Measurements from ENCODE around the gene ADAMTS2.

Gene ADAMTS2

DNA sequence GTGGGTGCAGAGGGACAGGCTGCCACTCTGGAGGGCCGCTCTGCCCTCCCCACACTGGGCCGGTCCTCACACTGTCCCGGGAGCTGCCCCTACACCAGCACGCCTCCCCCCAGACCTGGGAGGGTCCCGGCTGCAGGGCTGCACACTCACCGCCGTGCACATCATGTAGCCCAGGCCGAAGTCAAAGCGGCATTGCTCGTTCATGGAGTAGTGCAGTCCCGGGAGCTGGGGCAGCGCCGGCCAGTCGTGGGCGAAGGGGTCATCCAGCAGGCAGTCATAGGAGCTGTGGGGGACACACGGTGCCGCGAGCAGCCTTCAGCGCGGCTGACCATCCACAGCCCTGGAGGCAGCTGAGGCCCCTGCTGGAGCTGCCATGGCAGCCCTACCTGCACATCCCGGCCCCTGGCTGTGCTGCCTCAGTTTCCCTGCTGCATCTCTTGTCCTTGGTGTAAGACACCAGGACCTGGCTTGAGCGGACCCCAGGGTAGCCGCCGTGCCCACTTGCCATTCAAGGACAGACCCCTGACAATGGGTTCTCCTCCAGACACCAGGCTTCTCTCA is 191.8 kb downstream of the ADAMTS2 start:
- no peak for DNase-seq

DNA sequence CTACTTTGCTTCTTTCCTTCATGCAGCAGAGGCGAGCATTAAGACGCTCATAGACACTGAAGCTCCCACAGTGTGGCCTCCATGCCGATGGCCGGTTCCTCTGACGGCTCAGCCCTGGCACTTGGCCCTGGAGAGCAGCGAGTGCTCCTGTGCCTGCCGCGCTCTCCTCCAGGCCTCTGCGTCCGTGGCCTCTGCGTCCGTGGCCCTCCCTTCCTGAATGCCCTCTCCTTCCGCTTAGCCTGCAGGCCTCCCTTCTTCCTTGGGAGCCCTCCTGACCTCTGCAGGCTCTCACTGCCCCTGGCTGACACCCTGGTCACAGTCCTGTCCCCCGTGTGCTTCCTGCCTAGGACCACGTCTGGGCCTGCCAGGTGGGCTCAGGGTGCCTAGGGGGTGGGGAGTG is 192.3 kb downstream of the ADAMTS2 start:
- DNase-seq: no peak

DNA sequence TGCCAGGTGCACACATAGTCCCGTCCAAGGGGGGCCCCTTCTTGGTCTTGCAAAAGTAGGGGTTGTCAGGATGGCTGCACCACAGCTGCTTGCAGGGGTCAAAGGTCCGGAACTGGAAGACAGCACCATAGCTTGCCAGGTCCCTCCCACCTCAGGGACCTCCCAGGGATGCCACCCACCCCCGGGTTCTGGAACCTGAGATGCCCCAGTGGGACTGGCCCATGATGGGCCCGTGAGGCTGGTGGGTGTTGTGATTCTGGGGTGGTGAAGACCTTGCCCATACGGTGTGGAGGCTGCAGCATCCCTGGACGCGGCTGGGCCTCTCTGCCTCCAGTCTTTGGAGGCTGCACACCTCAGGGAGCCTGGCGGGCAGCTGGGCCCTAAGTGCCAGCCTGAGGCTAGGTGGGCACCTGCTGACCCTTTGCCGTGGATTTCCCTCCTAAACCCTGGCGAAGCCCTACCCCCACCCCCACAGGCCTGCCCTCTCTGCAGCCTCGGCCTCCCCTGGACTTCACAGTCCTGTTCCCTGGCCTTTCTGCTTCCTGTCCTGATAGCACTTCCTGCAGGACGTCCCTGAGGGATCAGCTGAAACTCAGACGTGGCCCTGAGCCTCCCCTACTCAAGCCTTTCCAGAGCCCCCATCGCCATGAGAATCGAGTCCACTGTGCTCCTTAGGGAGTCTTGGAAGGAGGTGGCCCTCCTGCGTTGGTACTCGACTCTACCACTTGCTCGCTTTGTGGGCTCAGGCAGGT is 192.9 kb downstream of the ADAMTS2 start:
- no peak for DNase-seq

DNA sequence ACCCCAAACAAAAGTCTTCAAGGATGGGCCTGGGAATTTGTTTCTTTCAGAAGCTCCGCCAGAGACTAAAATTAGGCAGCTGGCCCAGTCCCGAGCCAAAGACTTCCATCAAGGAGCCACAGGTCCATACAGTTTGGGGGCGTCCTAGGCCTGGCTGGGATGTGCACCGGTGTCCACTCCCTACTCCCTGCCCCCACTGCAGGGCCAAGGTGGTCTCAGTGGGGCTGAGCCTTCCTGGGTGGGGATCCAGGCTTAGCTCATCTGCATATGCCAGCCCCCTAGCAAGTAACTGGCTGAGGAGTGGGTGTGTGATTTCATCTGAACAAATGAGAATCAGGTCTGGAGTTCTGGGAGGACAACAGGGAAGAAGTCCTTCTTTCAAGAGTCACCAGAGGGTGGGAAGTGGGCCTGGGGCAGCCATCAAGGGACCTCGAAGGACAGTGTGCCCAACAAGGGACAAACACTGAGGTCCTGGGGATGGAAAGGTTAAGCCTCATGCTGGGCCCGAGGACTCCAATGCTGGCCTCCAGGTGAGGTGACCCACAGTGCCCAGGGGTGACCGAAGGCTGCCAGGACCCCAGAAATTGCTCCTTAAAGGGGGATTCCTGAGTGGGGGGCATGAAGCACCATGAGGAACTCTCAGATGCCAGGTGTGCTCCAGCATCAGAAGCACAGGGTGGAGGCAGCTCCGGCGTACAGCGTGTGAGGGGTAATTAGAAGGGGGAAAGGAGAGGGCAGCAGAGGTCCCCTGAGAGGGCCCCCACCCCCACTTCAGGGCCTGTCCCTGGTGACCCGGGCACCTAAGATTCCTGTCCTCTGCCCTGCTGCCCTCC is 193.8 kb downstream of the ADAMTS2 start:
- DNase-seq: no peak

DNA sequence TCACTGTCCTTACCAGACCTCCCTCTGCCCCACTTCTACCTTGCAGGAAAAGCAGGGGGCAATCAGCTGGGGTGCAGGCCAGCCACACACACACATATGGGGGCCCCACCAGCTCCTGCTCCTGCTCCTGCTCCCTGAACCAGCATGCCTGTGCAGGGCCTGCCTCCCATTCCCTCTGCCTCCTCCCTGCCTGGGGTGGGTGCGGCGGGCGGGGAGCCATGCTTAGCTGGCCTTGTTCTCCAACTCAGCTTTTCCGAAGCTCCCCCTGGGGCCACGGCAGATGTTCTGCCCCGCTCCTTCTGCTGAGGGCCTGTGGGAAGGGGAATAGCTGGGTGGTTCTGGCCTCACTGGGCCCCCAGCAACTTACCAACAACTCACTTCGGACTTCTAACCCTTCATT is 195.2 kb downstream of the ADAMTS2 start:
- DNase-seq: no peak

DNA sequence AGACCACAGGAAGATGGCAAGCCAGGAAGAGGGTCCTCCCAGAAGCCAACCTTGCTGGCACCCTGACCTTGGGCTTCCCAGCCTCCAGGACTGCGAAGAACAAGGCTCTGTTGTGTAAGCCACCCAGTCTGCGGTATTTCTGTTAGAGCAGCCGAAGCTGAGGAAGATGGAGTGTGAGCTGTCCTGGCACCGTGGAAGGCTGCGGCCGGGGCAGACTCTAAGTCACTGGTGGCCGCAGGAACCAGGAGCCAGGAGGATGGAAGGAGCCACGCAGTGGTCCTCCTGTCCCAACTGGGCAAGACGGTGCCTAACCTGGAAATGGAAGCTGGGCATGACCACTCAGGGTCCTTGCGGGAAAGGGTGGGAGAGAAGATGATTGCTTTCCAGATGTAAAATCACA is 196.0 kb downstream of the ADAMTS2 start:
- no peak for DNase-seq

DNA sequence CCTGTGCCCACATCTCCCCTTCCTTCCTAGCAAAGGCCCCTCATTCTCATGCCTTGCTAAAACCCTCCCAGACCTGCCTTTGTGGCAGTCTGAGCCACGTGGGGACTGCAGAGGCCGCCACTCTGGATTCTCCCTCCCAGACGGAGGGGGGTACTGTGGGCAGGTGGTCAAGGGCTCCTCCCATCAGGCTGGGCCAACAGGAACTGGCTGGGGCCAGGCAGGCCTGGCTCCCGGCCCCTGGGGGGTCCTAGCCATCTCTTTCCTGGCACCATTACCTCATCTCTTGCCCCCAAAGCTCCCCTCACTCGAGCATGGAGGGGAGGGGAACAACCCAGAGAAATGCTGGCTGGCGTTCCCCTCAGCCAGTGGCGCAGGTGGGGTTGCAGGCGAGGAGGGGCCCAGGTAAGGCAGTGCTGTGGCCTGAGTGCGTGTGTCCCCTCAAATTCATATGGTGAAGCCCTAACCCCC is 196.5 kb downstream of the ADAMTS2 start:
- no peak for DNase-seq

DNA sequence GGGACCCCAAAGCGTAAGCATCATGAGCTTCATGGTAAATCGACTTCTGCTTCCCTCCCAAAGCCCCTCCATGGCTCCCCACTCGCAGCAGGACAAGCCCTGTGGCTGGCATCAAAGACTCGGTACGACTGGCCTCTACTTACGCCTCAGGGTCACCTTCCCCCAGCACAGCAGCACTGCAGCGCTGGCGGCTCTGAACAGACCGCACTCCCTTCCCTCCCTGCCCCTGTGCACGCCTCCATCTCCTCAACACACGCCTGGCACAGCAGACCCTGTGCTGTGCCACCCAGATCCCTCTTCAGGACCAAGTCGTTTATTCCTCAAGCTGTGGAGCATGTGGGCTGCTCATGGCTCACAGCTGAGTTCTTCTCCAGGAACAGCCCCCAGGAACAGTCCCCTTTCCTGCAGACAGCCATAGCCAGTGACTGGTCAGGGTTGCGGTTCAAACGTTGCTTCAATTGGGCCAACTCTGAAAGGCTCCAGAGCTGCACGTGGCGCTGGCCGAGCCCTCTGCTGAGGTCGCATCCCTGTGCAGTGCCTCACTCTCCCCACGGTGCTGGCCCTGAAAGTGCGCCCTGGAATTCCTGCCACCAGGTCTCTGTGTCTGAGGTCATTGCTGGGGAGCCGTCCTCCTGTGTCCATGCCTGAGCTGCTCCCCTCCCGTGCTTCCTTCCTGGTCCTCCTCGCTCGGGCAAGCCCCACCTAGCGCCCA is 197.1 kb downstream of the ADAMTS2 start:
- DNase-seq: no peak

DNA sequence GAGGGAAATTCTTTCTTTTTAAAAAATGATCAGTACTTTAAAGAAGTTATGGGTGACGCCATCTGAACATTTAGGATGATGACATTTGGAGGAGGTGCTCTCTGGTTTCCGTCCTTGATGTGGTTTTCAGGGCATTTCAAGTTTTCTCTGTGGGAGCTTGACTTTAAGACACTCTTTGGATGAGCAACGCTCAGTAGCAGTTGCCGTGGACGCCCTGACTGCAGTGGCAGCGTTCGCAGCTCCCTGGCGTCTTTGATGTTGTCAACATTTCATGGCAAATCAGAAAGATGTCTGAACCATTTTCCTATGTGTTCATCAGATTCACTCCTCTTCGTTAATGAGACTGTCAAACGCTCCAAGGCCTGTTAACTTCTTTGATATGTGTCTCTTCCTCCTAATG is 199.0 kb downstream of the ADAMTS2 start:
- no peak for DNase-seq

DNA sequence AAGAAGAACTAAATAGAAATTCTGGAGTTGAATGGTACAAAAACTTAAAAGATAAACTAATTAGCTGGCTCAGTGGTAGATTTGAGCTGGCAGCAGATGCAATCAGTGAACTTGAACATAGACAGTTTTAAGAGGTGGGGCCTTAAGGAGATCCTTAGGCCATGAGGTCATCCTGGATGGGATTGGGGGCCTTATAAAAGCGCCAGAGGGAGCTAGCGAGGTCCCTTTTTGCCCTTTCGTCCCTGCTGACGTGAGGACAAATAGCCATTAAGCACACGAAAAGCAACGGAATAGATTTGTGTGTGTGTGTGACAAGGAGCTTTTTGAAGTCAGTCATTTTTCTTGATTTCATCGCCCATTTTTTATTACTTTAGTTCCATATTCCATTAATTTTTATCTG is 201.8 kb downstream of the ADAMTS2 start:
- no peak for DNase-seq

DNA sequence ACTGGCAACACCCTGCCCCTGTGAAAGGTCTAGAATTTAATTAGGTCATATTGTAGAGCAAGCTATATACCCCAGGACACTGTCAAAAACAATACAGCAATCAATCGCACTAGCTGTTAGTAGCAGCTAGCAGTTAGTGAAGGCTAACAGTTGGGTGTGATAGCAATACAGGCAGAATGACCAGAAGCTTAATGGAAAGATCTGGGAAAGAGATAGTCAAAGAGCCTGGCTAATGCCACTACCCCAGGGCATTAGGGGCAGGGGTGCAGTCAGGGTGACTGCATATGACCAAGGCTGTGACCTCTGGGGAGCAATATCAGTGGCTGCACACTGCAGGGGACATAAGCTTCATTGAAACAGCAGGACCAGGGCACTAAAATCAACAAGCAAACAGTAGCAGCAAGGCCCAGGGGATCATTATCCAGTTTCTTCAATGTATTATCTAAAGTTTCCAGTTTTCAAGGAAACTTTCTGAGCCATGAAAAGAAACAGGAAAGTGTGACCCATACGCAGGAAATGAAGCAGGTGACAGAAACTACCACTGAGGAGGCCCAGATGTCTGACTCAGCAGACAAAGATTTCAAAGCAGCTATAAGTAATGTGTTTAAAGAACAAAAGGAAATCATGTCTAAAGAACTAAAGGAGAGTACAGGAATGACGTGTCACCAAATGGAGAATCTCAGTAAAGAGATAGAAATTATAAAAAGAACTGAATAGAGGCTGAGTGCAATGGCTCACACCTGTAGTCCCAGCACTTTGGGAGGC is 202.6 kb downstream of the ADAMTS2 start:
- DNase-seq: no peak

DNA sequence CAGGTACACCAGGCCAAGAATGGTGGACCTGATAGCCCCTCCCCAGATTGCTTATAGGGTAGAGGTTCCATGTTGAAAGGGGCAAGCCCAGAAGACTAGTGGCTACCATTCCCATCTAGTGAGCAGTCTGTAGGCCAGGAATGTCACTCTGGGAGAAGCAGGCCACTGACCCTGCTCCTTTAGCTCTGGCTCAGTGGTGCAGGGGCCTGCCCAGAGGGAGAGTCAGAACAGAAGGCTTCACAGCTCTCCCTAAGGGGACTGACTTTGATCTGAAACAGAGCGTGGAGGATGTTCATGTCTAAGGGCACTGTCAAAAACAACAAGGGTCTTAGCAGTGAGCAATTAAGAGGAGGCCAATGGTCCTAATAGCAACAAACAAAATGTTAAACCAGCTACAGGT is 203.4 kb downstream of the ADAMTS2 start:
- DNase-seq: no peak

DNA sequence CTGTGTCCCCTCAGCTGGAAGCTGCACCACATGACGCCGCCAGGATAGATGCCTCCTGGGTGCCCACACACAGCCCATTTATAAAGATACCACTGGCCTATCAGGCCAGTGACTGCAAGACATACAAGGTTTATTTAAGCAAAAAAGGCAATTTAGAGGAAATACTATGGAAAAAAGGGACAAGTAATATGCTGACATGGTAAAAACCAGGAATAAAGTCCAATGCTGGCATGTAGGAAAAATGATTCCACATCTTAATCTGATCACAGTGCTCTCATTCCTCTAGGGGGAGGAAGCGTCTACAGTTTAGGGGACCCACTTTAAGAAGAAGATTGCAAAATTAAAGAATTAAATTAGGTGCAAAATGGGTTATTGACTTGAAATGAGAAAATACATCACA is 205.0 kb downstream of the ADAMTS2 start:
- no peak for DNase-seq

DNA sequence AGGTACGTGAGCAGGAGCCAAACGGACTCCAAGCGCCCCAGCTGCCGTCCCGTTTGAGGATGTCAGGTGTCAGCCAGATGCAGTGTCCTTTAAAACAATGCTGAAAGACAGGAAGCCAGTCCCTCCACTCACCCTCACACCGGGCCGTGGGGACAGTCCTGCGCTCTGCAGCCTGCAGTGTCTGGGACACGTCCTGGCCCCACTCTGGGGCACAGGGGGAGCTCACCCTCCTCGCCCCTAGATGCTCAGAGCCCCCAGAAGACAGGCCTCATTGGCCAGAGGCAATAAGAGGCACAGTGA is 205.4 kb downstream of the ADAMTS2 start:
- DNase-seq: no peak

DNA sequence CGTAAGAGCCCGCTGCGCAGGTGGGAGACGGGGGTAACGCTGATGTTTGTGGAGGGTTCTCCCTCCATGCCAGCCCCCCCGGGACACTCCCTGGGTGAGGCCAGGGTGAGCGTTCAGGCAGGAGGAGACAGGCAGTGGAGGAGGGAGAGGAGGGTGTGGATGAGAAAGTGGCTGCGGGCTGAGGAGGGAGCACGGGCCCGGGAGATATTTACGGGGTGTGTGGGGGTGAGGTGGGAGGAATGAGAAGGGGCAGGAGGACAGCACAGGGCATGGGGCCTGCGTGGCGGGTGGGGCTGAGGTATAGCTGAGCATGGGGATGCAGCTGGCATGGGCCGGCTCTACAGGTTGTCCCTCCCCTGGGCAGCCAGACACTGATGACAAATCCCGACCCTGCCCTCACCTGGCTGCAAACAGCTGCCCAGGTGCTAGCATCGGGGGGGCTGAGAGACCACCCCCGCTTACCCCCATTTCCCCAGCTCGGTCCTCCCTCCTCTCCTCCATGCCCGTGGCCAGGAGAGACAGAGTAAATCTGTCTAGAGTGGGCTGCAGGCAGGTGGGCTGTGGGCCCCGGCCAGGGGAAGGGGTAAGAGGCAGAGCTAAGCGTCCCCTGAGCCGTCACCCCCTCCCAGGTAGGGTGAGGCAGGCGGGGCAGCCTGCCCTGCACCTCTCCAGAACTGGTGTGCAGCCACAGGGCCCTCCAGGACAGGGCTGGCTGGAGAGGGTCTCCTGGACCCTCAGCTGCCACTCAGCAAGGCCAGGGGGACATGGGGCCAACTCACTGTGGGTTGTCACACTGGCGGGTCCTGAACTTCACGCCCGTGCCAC is 205.9 kb downstream of the ADAMTS2 start:
- DNase-seq: no peak

DNA sequence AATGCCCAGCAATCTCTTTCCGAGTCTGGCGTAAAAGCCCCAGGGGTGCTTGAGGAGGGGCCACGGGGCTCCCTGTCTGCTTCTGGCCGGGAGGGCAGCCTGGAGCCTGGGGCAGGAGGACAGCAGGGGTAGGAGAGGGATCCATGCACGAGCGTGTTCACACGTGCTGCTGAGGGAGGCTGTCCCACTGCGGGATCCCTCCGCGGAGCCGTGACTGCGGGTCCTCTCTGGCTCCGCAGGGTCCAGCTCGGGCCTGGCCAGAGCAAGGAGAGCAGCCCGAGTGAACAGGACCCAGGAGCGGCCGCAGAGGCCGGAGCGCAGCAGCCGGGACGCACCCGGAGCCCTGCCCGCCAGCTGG is 206.7 kb downstream of the ADAMTS2 start:
- no peak for DNase-seq

DNA sequence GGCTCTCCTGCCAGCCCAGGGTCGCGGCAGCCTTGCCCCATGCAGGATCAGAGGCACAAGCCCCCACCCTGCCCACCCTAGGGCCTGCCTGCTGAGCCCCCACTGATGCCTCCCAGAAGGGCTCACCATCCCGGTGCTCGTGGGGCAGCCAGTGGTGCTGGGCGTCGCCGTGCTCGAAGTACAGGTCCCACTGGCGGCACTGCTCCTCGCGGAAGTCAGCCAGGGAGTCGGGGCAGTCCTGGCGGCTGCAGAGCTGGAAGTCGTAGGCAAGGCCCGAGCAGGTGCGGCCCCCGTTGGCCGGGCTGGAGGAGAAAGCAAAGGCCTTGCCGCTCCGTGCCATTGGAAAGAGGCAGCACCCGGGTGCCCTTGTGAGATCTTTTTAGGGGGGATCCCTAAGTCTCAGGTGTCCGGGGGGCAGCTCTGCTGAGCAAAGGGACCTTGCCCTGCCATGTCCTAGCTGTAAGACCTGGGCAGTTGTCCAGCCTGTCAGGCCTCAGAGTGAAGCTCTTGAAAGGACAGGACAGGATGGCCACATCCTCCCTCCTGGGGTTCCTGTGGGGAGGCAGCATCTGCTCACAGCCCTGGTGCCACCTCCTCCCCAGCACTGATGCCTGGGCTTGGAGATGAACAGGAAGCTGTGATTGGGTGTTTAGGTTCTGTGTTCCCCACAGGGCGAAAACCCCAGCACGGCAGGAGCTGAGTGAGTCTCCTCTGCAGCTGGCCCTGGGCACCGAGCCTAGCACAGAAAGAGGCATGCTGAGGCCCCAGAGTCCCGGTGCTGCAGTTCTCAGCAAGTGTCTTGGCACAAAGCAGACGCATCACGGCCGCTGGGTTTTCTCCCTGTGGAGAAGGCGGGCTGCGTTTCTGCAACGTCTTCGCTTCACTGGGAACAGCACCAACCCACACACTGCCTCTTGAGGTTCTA is 207.4 kb downstream of the ADAMTS2 start:
- DNase-seq: no peak

DNA sequence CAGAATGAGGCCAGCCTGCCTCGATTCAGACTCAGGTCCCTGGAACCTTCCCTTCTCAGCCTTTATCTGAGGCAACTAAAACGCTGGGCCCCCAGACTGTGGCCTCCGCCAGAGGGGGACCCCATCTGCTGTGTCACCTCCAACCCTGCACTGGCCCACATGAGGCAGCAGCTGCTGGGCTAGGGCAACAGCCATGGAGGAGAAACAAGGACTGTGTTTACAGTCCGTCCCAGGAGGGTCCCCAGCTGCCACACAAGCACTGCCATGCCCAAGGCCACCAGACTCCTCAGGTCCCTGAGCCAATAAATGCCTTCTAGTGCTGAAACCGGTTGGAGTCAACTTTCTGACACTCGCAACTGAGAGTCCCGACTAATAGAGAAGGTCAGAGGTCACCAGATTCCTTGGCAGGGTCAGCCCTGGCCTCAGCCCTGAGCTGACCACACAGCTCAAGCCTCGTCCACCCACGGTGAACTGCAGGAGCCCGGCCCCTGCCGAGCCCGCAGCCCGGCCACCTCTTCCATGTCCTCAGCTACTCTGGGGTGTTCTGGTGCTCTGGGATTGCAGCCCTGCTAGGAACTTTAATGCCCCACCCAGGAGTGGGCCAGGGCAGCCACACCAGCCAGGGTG is 208.1 kb downstream of the ADAMTS2 start:
- DNase-seq: no peak

DNA sequence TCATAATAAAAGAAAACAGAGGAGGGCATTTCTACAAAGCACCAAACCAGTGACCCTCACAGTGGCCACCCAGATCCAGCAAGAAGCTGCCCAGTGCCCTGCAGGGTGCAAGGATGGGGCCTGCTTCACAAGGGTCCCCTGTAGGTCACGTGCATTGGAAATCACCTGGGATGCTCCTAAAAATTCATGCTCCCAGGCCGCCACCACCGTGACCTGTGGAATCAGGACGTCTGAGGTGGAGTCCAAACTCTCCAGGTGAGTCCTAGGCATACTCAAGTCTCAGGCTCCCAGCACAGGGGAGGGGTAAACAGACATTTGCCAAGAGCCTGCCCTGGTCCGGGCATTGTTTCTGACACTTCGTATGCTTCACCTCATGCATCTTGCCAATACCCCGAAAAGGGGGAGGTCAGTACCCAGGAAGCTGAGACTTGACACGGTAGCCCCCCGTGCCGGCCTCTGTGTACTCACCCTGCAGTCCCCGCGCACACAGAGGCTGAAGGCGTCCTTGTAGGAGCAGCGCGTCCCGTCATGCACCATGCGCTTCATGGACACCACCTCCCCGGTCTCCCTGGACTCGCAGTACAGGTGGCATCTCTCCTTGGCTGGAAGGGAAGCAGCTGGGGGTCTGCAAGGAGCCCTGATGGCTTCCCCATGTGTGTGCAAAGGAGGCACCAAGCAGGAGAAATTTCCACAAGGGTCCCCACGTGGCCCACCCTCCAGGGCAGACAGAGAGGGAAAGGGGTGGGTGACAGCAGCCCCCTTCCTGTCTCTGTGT is 209.6 kb downstream of the ADAMTS2 start:
- DNase-seq: no peak

DNA sequence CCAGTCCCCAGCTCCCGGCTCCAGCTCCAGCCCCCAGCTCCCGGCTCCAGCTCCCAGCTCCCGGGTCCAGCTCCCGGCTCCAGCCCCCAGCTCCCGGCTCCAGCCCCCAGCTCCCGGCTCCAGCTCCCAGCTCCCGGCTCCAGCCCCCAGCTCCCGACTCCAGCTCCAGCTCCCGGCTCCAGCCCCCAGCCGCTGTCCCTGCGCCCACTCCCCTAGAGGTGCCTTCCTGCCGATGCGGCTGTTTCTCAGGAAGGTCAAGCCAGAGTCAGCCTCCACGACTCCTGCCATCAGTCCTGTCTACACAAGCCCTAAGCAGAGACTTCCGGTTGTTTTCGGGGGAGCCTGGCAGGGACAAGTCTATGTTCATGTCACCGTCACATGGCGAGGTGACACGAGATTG is 210.3 kb downstream of the ADAMTS2 start:
- no peak for DNase-seq

All from NCI-H1694 (cell line).